ENCODE measurements around the gene FNIP1. TPM values are rescaled to one million over a fixed set of nuclear protein-coding genes. Genes with fewer than 3 reads are reported as not detected.

The FNIP1 gene
- total RNA-seq, result 41.7 and 62.3 TPM in 2 replicates

GRCh38 chr5:131796793-131797693 is at the start of gene FNIP1:
Gene FNIP1 (minus strand): TSS chr5:131797017. CDS start chr5:131796921, 96 bp downstream.

GRCh38 chr5:131634996-131635683 is 161.7 kb downstream of the FNIP1 start, which contains the start of gene RAPGEF6:
Gene RAPGEF6 (minus strand): TSS chr5:131635229. CDS start chr5:131635030, 199 bp downstream.

Other genes with a start within 250 kb of the FNIP1 start
- 20.8 and 33.7 TPM in 2 replicates for gene RAPGEF6, start 161.8 kb downstream of the FNIP1 start, total RNA-seq
- gene MEIKIN, start 148.6 kb upstream of the FNIP1 start, total RNA-seq, result not detected in 2 replicates
- under 0.01 and 0.17 TPM in 2 replicates for gene ACSL6, start 214.6 kb upstream of the FNIP1 start, total RNA-seq

Measured in bronchial smooth muscle cell (primary cell).